K562 treated with DMSO at 1 percent for 48 hours (cell line): ENCODE measurements around the gene CHDH. TPM values are rescaled to one million over a fixed set of nuclear protein-coding genes. Genes with fewer than 3 reads are reported as not detected.

Source experiments
- total RNA-seq: library from RNA; unstranded; fragments of 300-600 nt; gene quantifications from 2 replicates; pipeline ENCODE4 v1.2.3, GENCODE V29; 2022; ENCODE audit warnings: low replicate concordance; ENCODE audit errors: extremely low read depth

Gene CHDH
- not detected in 2 replicates for total RNA-seq

GRCh38 chr3:53846134-53846850 is at the start of gene CHDH, which contains the start of gene IL17RB:
TSS of gene CHDH (minus strand) at chr3:53846419. CDS start at chr3:53824008, 22,411 bp downstream.
TSS of gene IL17RB (plus strand) at chr3:53846568. CDS start at chr3:53846589, 21 bp downstream.

GRCh38 chr3:53891497-53892285 is 45.5 kb upstream of the CHDH start, which contains the start of gene SELENOK:
TSS of gene SELENOK (minus strand) at chr3:53891859.

GRCh38 chr3:53881691-53882593 is 35.7 kb upstream of the CHDH start, which contains the start of gene ACTR8:
TSS of gene ACTR8 (minus strand) at chr3:53882152. CDS start at chr3:53882101, 51 bp downstream.

Other genes with a start within 250 kb of the CHDH start
- gene IL17RB, start 149 bp upstream of the CHDH start, total RNA-seq: not detected in 2 replicates
- not detected in 2 replicates for gene ACTR8, start 35.7 kb upstream of the CHDH start, total RNA-seq
- gene SELENOK, start 45.4 kb upstream of the CHDH start, total RNA-seq: not detected in 2 replicates